Astrocyte (in vitro differentiated cells and primary cell): ENCODE results near the gene USP36.

Experiments
- CTCF ChIP-seq: IDR thresholded peaks from 2 replicates; pipeline ENCODE4 v1.5.1; 2011; ENCODE audit warnings: low read depth, mild to moderate bottlenecking, inconsistent platforms, low read length, moderate library complexity; ENCODE audit not compliant: insufficient read depth
- EZH2 ChIP-seq: IDR thresholded peaks from 2 replicates; pipeline ENCODE4 v1.6.1; 2012; ENCODE audit warnings: mild to moderate bottlenecking, low read length, inconsistent platforms; ENCODE audit not compliant: insufficient read depth

- no peak for TF ChIP-seq CTCF
- TF ChIP-seq EZH2, result no peak
Measured at GRCh38 chr17:78808163-78808562, 32.5 kb downstream of the USP36 start.
